GM23338 (cell line): ENCODE data around the gene CBFA2T2. TPM values are rescaled to one million over a fixed set of nuclear protein-coding genes. Genes with fewer than 3 reads are reported as not detected.

ENCODE experiments used
- ATAC-seq: fragments of 200-7000 bp; cut with Tn5 transposase; 3 replicates; pipeline ENCODE4 v1.9.1; 2020
- DNase-seq: peaks from one replicate; pipeline ENCODE4 v3.0.0-alpha.2; 2015; ENCODE audit warnings: low spot score
- H2AFZ ChIP-seq: fragments of 200-600 bp; sonication (generic); 2 replicates; pipeline ENCODE4 v1.8.0; 2016; ENCODE audit warnings: antibody characterized with exemption, mild to moderate bottlenecking, moderate library complexity
- H3F3A ChIP-seq: fragments of 200-600 bp; sonication (generic); replicated peaks from 2 replicates; pipeline ENCODE4 v1.8.0; 2017; ENCODE audit warnings: antibody characterized with exemption, mixed run types, low read depth
- H3K27ac ChIP-seq: fragments of 200-600 bp; sonication (generic); 2 replicates; pipeline ENCODE4 v1.6.1; 2016; ENCODE audit warnings: low read depth
- H3K27me3 ChIP-seq: fragments of 200-600 bp; sonication (generic); 2 replicates; pipeline ENCODE4 v1.8.0; 2016; ENCODE audit warnings: mild to moderate bottlenecking, mixed run types, moderate library complexity; ENCODE audit not compliant: insufficient read depth
- H3K36me3 ChIP-seq: fragments of 200-600 bp; sonication (generic); 2 replicates; pipeline ENCODE4 v1.8.0; 2016; ENCODE audit warnings: mild to moderate bottlenecking; ENCODE audit not compliant: insufficient read depth
- H3K4me1 ChIP-seq: fragments of 200-600 bp; sonication (generic); 2 replicates; pipeline ENCODE4 v1.8.0; 2016; ENCODE audit warnings: mild to moderate bottlenecking, moderate library complexity; ENCODE audit not compliant: insufficient read depth
- H3K4me2 ChIP-seq: fragments of 200-600 bp; sonication (generic); 2 replicates; pipeline ENCODE4 v1.7.1; 2017; ENCODE audit warnings: mixed run types
- H3K4me3 ChIP-seq: fragments of 200-600 bp; sonication (generic); 2 replicates; pipeline ENCODE4 v1.6.1; 2016; ENCODE audit warnings: mixed run types
- H3K79me2 ChIP-seq: fragments of 200-600 bp; sonication (generic); replicated peaks from 2 replicates; pipeline ENCODE4 v1.8.0; 2017; ENCODE audit warnings: mild to moderate bottlenecking; ENCODE audit not compliant: insufficient read depth
- H3K9me2 ChIP-seq: fragments of 200-600 bp; sonication (generic); 2 replicates; pipeline ENCODE4 v1.8.0; 2017; ENCODE audit not compliant: insufficient read depth
- H4K20me1 ChIP-seq: fragments of 200-600 bp; sonication (generic); replicated peaks from 2 replicates; pipeline ENCODE4 v1.8.0; 2017; ENCODE audit warnings: mild to moderate bottlenecking; ENCODE audit not compliant: insufficient read depth
- H3K27ac Mint-ChIP-seq: 2 replicates; pipeline ENCODE4 v1.8.0; 2020; ENCODE audit warnings: inconsistent platforms, mild to moderate bottlenecking, moderate library complexity, mixed read lengths
- H3K27me3 Mint-ChIP-seq: 3 replicates; pipeline ENCODE4 v1.8.0; 2022; ENCODE audit warnings: low read depth, mild to moderate bottlenecking, moderate library complexity, mixed read lengths, inconsistent platforms; ENCODE audit not compliant: insufficient read depth, poor library complexity
- H3K36me3 Mint-ChIP-seq: 3 replicates; pipeline ENCODE4 v1.8.0; 2021; ENCODE audit warnings: low read depth, mild to moderate bottlenecking, inconsistent platforms, moderate library complexity, mixed read lengths
- H3K4me1 Mint-ChIP-seq: 3 replicates; pipeline ENCODE4 v1.8.0; 2020; ENCODE audit warnings: mild to moderate bottlenecking, inconsistent platforms, mixed read lengths
- H3K4me3 Mint-ChIP-seq: 3 replicates; pipeline ENCODE4 v1.8.0; 2021; ENCODE audit warnings: moderate library complexity, mild to moderate bottlenecking, inconsistent platforms, mixed read lengths
- H3K9me3 Mint-ChIP-seq: 3 replicates; pipeline ENCODE4 v1.8.0; 2020; ENCODE audit warnings: moderate library complexity, mild to moderate bottlenecking, inconsistent platforms, mixed read lengths
- CREB1 ChIP-seq: fragments of 250-450 bp; sonication (Bioruptor Pico); IDR thresholded peaks from 2 replicates; pipeline ENCODE4 v1.5.0; 2020; ENCODE audit warnings: low read depth, mild to moderate bottlenecking, moderate library complexity
- EZH2phosphoT487 ChIP-seq: fragments of 200-600 bp; sonication (generic); IDR thresholded peaks from one replicate; pipeline ENCODE4 v1.8.1; 2018; ENCODE audit warnings: antibody characterized with exemption; ENCODE audit not compliant: unreplicated experiment
- NANOG ChIP-seq: IDR thresholded peaks from 2 replicates; pipeline ENCODE4 v1.6.1; 2016; ENCODE audit warnings: antibody characterized with exemption, borderline replicate concordance
- POLR2AphosphoS5 ChIP-seq: IDR thresholded peaks from 2 replicates; pipeline ENCODE4 v1.6.1; 2016; ENCODE audit warnings: antibody characterized with exemption, low read depth
- STAT1 ChIP-seq: IDR thresholded peaks from one replicate; pipeline ENCODE4 v1.6.1; 2016; ENCODE audit warnings: antibody characterized with exemption; ENCODE audit not compliant: unreplicated experiment
- ZNF114 ChIP-seq: fragments of 250-450 bp; sonication (Bioruptor Pico); IDR thresholded peaks from 2 replicates; pipeline ENCODE4 v1.5.0; 2020; ENCODE audit warnings: mild to moderate bottlenecking, moderate library complexity
- polyA plus RNA-seq: library from polyadenylated mRNA; unstranded; fragments of >200 nt; fragmentation: Nextera tagmentation; extraction: Ambion mirVana; gene quantifications from 2 replicates; pipeline ENCODE4 v1.2.1, GENCODE V29; 2016
- total RNA-seq: library from RNA; depleted of rRNA; stranded (reverse); fragments of >200 nt; shearing (Covaris generic); gene quantifications from 2 replicates; pipeline ENCODE4 v1.2.3, GENCODE V29; 2014
- TF ChIP-seq, protein P1 (sequence below), 2 experiments: fragments of 200-600 bp in 1 of 2; sonication (generic) in 1 of 2; conservative IDR thresholded peaks; 2 replicates each; pipeline versions ENCODE4 v1.5.1 to v1.6.1; 2016 to 2017; ENCODE audit warnings: antibody characterized with exemption in 2 of 2, low read depth in 2 of 2, mild to moderate bottlenecking in 2 of 2, moderate library complexity in 1 of 2
- TF ChIP-seq, protein P2 (sequence below): fragments of 250-450 bp; sonication (Bioruptor Pico); IDR thresholded peaks from 2 replicates; pipeline ENCODE4 v1.5.0; 2020; ENCODE audit warnings: mild to moderate bottlenecking, moderate library complexity
- TF ChIP-seq, protein P3 (sequence below): IDR thresholded peaks from 2 replicates; pipeline ENCODE4 v1.6.1; 2016; ENCODE audit warnings: antibody characterized with exemption

Gene CBFA2T2
- total and polyA plus RNA-seq, 2 experiments from 2014 or later = 12.7 to 15.8 TPM

DNA sequence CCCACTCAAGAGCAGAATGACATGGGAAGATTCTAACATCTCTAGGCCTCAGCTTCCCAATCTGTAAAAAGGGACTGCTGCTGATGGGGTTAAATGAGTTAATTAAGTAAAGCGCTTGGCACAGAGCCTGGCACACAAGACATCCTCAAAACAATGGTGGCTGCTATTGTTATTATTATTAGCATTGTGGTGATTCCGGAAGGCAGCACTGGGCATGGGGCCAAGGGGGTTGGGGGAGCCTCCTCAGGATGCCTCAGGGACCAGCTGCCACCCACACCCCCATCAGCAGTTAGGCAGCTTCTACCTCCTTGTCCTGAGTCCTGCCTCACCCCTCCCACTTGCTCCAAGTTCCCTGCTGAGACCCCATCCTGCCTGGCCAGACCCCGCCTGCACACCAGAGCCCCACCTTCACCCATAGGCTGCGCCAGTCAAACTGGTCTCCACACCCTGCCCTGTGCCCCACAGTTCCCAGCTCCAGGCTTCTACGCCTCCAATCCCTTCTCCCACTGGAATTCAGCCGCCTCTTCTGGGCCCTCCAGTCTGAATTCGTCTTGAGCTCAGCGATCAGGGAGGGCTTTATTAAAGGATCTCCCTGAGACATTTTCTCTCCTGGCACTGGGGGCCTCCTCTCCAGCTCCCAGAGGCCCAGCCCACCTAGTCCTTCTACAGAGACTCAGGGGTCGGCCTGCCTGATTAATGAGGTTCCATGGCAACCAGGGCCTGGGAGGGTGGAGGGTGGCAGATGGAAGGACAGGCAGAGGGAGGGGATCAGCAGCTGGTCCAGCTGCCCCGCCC is 194.8 kb downstream of the CBFA2T2 start:
- H3K27me3 Mint-ChIP-seq = peaks cover 9% of the 10 kb centered on the region
- Histone ChIP-seq H3F3A (0 out of 2 replicates have a peak, but pooled peaks cover 2% of the 10 kb centered on the region), H3K4me1 (peaks cover 10% of the 10 kb centered on the region; the same call in 1 of the 2 replicates), H3K27me3 (no peaks in the 10 kb centered on the region), H3K36me3 (no peaks in the 10 kb centered on the region), H4K20me1 (peaks cover 25% of the 10 kb centered on the region; the same call in 1 of the 2 replicates), H2AFZ (no peak overlapping the region), H3K4me3 (peak overlapping the region; percentile 88), H3K4me2 (peak overlapping the region; percentile 98), H3K27ac (peak overlapping the region; percentile 78; the same call in 1 of the 2 replicates), H3K9me2 (no peaks in the 10 kb centered on the region), H3K79me2 (peaks cover 39% of the 10 kb centered on the region)
- ATAC-seq = peak; percentile 31
- H3K36me3 Mint-ChIP-seq = peaks cover 3% of the 10 kb centered on the region; the same call in 1 of the 3 replicates
- peak overlapping the region; percentile 80 for H3K27ac Mint-ChIP-seq
- peak overlapping the region; percentile 88 for H3K4me3 Mint-ChIP-seq
- TF ChIP-seq CREB1 (CRISPR knock-in tag) = no peak
- TF ChIP-seq POLR2AphosphoS5 = 0 out of 2 replicates have a peak, but pooled peaks have one; percentile 36
- no peak for TF ChIP-seq ZNF114
- no peaks in the 10 kb centered on the region; the same call in 2 of the 3 replicates for H3K9me3 Mint-ChIP-seq
- DNase-seq = peak; percentile 65
- peaks cover 22% of the 10 kb centered on the region for H3K4me1 Mint-ChIP-seq

DNA sequence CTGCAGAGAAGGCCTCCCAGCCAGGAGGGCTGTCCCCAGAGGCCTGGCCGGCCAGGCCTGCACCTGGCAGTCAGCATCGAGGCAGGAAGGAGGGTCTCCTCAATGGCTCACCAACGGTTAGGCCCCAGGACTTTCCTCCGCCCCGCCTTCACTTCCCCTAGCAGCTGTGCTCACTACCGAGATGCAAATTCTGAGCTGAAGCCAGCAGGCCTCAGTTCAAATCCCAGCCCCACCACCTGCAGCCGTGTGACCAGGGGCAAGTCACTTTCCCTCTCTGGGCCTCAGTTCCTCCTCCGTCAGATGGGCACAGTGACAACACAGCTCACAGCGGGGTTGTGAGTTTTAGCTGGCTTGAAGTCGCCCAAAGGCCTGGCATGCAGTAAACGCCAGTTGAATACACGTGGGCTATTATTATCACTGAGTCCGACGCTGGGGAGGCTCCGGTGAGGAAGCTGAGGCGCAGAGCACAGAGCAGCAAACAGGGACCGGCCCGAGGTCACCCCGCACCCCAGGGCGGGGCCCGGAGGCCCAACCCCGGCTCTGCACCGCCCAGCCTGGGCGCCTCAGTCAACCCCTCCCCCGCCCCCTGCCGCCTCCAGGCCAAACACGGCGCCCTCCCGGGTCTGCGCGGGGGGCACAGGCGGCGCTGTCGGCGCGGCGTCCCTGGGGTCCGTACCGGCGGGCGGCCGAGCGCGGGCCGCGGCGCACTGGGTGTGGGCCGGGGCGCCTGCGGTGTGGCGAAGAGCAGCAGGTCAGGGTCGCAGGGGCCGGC is 195.6 kb downstream of the CBFA2T2 start:
- Mint-ChIP-seq H3K9me3 (no peaks in the 10 kb centered on the region; the same call in 2 of the 3 replicates), H3K4me1 (peaks cover 26% of the 10 kb centered on the region), H3K27me3 (peaks cover 11% of the 10 kb centered on the region), H3K36me3 (0 out of 3 replicates have a peak, but pooled peaks cover 2% of the 10 kb centered on the region), H3K4me3 (peak overlapping the region; percentile 88), H3K27ac (peak overlapping the region; percentile 90)
- Histone ChIP-seq H2AFZ (no peak overlapping the region), H3K9me2 (no peaks in the 10 kb centered on the region), H4K20me1 (peaks cover 25% of the 10 kb centered on the region; the same call in 1 of the 2 replicates), H3K27me3 (no peaks in the 10 kb centered on the region), H3K79me2 (peaks cover 39% of the 10 kb centered on the region), H3K4me3 (peak overlapping the region; percentile 88), H3K27ac (no peak overlapping the region), H3K4me1 (peaks cover 10% of the 10 kb centered on the region; the same call in 1 of the 2 replicates), H3K4me2 (peak overlapping the region; percentile 98), H3F3A (0 out of 2 replicates have a peak, but pooled peaks cover 2% of the 10 kb centered on the region), H3K36me3 (no peaks in the 10 kb centered on the region)
- DNase-seq (peak; percentile 64), ATAC-seq (peak; percentile 23)
- TF ChIP-seq, protein P1, sequence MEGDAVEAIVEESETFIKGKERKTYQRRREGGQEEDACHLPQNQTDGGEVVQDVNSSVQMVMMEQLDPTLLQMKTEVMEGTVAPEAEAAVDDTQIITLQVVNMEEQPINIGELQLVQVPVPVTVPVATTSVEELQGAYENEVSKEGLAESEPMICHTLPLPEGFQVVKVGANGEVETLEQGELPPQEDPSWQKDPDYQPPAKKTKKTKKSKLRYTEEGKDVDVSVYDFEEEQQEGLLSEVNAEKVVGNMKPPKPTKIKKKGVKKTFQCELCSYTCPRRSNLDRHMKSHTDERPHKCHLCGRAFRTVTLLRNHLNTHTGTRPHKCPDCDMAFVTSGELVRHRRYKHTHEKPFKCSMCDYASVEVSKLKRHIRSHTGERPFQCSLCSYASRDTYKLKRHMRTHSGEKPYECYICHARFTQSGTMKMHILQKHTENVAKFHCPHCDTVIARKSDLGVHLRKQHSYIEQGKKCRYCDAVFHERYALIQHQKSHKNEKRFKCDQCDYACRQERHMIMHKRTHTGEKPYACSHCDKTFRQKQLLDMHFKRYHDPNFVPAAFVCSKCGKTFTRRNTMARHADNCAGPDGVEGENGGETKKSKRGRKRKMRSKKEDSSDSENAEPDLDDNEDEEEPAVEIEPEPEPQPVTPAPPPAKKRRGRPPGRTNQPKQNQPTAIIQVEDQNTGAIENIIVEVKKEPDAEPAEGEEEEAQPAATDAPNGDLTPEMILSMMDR (conservative IDR thresholded peaks at IDR 0.05; ENCODE audit: low read depth in 2 of 2) = no peak
- TF ChIP-seq NANOG (no peak), CREB1 (CRISPR knock-in tag) (no peak), POLR2AphosphoS5 (no peak), EZH2phosphoT487 (no peak), ZNF114 (no peak), STAT1 (no peak)
- TF ChIP-seq, protein P2, sequence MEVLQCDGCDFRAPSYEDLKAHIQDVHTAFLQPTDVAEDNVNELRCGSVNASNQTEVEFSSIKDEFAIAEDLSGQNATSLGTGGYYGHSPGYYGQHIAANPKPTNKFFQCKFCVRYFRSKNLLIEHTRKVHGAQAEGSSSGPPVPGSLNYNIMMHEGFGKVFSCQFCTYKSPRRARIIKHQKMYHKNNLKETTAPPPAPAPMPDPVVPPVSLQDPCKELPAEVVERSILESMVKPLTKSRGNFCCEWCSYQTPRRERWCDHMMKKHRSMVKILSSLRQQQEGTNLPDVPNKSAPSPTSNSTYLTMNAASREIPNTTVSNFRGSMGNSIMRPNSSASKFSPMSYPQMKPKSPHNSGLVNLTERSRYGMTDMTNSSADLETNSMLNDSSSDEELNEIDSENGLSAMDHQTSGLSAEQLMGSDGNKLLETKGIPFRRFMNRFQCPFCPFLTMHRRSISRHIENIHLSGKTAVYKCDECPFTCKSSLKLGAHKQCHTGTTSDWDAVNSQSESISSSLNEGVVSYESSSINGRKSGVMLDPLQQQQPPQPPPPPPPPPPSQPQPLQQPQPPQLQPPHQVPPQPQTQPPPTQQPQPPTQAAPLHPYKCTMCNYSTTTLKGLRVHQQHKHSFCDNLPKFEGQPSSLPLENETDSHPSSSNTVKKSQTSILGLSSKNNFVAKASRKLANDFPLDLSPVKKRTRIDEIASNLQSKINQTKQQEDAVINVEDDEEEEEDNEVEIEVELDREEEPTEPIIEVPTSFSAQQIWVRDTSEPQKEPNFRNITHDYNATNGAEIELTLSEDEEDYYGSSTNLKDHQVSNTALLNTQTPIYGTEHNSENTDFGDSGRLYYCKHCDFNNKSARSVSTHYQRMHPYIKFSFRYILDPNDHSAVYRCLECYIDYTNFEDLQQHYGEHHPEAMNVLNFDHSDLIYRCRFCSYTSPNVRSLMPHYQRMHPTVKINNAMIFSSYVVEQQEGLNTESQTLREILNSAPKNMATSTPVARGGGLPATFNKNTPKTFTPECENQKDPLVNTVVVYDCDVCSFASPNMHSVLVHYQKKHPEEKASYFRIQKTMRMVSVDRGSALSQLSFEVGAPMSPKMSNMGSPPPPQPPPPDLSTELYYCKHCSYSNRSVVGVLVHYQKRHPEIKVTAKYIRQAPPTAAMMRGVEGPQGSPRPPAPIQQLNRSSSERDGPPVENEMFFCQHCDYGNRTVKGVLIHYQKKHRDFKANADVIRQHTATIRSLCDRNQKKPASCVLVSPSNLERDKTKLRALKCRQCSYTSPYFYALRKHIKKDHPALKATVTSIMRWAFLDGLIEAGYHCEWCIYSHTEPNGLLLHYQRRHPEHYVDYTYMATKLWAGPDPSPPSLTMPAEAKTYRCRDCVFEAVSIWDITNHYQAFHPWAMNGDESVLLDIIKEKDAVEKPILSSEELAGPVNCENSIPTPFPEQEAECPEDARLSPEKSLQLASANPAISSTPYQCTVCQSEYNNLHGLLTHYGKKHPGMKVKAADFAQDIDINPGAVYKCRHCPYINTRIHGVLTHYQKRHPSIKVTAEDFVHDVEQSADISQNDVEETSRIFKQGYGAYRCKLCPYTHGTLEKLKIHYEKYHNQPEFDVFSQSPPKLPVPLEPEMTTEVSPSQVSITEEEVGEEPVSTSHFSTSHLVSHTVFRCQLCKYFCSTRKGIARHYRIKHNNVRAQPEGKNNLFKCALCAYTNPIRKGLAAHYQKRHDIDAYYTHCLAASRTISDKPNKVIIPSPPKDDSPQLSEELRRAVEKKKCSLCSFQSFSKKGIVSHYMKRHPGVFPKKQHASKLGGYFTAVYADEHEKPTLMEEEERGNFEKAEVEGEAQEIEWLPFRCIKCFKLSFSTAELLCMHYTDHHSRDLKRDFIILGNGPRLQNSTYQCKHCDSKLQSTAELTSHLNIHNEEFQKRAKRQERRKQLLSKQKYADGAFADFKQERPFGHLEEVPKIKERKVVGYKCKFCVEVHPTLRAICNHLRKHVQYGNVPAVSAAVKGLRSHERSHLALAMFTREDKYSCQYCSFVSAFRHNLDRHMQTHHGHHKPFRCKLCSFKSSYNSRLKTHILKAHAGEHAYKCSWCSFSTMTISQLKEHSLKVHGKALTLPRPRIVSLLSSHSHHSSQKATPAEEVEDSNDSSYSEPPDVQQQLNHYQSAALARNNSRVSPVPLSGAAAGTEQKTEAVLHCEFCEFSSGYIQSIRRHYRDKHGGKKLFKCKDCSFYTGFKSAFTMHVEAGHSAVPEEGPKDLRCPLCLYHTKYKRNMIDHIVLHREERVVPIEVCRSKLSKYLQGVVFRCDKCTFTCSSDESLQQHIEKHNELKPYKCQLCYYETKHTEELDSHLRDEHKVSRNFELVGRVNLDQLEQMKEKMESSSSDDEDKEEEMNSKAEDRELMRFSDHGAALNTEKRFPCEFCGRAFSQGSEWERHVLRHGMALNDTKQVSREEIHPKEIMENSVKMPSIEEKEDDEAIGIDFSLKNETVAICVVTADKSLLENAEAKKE (CRISPR knock-in tag) = no peak
- TF ChIP-seq, protein P3, sequence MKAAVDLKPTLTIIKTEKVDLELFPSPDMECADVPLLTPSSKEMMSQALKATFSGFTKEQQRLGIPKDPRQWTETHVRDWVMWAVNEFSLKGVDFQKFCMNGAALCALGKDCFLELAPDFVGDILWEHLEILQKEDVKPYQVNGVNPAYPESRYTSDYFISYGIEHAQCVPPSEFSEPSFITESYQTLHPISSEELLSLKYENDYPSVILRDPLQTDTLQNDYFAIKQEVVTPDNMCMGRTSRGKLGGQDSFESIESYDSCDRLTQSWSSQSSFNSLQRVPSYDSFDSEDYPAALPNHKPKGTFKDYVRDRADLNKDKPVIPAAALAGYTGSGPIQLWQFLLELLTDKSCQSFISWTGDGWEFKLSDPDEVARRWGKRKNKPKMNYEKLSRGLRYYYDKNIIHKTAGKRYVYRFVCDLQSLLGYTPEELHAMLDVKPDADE = no peak
